Stimulated activated CD8-positive, alpha-beta memory T cell treated with anti-CD3 and anti-CD28 coated beads, Interleukin-4, amount 100 ng/mL, for 24 hours (primary cell): ENCODE results near the gene FMR1NB.

ENCODE experiments used
- DNase-seq: peaks from one replicate; pipeline ENCODE4 v3.0.0-alpha.2; 2020; ENCODE audit warnings: low read depth

The FMR1NB gene, protein sequence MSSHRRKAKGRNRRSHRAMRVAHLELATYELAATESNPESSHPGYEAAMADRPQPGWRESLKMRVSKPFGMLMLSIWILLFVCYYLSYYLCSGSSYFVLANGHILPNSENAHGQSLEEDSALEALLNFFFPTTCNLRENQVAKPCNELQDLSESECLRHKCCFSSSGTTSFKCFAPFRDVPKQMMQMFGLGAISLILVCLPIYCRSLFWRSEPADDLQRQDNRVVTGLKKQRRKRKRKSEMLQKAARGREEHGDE

DNA sequence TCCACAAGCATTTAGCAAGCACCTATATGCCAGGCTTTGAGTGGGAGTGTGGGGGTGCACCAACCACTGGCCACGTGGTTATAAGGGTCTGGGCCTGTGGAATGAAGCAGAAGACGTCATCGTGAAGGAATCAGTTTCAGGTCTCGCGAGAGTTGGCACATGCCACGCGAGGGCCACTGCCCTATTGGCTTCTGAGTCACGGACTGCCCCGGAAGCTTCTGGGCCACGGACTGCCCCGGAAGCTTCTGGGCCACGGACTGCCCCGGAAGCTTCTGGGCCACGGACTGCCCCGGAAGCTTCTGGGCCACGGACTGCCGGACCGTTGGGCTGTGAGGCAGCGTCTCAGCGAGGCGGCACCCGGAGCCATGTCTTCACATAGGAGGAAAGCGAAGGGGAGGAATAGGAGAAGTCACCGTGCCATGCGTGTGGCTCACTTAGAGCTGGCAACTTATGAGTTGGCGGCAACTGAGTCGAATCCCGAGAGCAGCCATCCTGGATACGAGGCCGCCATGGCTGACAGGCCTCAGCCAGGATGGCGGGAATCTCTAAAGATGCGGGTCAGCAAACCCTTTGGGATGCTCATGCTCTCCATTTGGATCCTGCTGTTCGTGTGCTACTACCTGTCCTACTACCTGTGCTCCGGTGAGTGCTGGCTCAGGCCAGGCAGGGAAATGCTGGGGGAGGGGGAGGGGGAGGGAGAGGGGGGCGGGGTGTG is at the start of gene FMR1NB:
Gene FMR1NB, plus strand, starts transcription at position 300 of the 715 bp plus-strand sequence. Its CDS starts 66 bp downstream, at position 366.
- no peak for DNase-seq

DNA sequence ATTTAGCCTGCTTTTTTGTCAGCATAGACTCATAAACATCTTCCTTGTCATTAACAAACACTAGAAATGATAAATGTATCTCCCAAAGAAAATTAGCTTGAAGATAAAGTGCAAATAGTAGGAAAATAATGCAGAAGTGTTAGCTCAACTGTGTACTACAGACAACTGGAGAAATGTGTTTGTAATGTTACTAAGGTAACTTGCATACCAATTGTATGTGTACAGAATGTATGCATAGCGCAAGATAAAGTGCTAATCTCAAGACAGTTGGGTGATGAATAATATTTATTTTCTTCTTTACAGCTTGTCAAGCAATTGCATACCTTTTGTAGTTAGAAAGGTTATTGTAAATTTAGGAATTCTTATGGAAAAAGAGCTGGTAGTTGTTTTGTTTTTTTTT is 47.3 kb upstream of the FMR1NB start:
- DNase-seq: no peak

DNA sequence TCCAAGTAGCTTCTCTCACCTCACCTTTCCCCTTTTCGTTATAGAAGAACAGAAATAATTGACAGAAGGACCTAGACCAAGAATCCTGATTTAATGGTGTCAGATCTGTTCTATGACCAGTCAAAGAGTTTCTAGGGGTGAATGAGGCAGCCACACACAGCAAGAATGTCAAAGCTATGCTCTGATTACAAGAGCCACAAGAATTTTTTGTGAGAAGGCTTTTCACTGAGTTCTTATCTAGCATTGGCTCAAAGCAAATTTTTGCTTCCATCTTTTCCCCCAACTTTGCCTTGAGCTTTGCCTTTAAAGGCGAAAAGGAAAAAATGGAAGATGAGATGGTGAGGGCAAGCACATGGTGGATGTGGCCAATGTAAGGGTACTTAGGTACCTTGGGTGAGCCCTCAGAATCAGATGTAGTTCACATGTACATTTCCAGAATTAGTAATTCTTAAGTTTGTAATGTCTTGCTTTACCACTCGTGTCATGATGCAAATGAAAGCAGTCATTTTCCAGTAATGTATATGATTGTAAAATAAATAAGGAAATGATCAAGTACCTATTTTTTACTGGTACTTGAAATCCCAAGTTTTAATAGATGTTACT is 45.9 kb upstream of the FMR1NB start:
- DNase-seq: no peak

DNA sequence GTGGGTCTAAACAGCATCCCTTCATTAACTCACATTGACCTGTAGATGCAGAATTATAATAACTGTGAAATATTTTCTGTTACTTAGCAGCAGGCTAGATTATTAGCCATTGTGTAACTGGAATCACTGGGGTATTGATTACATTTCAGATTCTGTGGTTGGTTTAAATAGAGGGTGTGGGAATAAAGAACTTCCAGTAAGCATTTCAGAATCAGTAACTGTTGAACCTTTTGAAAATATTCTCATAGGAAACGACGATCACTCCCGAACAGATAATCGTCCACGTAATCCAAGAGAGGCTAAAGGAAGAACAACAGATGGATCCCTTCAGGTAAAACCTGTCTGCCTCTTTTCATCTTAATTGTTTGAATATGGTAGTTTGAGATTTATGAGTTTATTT is 35.9 kb upstream of the FMR1NB start:
- DNase-seq: no peak

DNA sequence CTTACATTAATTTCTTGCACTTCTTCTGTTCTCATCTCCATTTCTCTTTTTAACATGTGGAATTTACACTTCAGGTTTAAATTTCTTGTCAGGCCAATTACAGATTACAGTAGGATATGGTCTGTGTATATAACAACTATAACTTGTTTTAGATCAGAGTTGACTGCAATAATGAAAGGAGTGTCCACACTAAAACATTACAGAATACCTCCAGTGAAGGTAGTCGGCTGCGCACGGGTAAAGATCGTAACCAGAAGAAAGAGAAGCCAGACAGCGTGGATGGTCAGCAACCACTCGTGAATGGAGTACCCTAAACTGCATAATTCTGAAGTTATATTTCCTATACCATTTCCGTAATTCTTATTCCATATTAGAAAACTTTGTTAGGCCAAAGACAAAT is 32.6 kb upstream of the FMR1NB start:
- DNase-seq: no peak

DNA sequence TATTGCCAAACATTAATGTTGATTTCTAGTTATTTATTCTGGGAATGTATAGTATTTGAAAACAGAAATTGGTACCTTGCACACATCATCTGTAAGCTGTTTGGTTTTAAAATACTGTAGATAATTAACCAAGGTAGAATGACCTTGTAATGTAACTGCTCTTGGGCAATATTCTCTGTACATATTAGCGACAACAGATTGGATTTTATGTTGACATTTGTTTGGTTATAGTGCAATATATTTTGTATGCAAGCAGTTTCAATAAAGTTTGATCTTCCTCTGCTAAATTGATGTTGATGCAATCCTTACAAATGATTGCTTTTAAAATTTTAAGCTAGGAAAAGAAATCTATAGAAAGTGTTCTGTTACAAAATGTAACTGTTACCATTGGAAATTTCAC is 30.8 kb upstream of the FMR1NB start:
- DNase-seq: no peak

DNA sequence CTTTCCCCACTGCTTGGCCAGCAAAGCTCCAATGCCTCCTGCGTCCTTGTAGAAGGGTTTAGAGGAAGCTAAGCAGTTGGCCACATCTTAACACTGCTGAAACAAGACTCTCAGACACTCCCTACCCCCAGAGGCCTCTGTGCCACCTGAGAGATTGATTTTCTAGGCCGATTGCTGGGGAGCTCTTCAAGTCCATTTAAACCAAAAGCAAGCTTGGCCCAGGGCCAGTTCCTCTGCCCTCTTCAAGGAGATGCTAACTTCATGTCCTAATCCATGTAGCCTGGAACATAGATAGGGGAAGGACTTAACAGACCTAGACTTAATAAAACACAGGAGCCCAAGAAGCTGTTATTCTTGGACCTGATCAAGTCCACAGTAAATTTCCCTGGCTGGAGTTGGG is 27.2 kb upstream of the FMR1NB start:
- no peak for DNase-seq

DNA sequence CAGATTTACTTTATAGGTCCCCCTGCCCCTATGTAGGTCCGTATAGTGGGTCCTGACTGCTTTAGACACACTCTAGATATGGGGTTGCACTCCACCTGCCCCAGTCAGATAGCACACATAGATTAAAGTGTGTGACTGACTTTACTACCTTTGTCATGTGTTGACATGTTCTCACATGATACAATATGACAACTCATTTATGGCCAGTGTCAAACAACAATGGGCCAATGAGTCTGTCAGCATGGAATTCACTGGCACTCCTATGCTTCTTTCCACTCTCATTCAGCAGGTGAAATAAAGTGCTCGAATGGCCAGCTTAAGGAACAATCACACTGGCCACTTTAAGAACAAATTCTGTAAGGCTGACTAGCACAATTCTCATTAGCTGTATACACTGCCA is 23.8 kb upstream of the FMR1NB start:
- DNase-seq: no peak

DNA sequence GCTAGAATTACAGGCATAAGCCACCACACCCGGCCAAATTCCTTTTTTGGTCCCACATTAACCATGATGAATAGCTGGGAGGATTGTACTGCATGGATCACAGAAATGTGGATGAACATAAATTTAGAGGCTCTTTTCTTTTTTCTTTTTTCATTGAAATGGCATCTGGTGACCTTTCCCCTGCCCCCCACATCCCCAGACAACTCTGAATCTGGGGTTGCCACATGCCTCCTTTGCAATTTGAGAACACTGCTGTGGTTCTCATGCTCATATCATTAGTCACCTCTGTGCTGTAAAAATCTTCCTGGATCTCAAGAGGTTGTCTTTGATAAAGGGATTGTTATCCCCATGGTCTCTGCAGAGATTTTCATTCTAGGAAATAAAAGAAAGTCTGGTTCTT is 22.8 kb upstream of the FMR1NB start:
- no peak for DNase-seq

DNA sequence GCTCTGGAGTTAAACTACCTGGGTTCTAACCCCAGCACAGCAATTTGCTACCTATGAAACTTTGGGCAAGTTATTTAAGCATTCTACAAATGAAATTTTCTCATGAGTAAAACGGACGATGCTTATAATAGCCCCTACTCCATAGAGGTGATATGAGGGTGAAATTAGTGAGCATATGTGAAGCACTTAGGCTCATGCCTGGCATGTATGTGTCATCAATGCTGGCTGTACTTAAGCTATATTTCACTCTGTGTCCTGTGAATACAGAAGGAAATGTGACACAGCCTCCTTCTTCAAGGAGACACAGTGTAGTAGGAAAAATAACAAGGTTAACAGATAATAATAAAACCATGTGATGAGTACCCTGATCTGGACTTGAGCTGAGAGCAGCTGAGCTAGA is 20.4 kb upstream of the FMR1NB start:
- DNase-seq: no peak

DNA sequence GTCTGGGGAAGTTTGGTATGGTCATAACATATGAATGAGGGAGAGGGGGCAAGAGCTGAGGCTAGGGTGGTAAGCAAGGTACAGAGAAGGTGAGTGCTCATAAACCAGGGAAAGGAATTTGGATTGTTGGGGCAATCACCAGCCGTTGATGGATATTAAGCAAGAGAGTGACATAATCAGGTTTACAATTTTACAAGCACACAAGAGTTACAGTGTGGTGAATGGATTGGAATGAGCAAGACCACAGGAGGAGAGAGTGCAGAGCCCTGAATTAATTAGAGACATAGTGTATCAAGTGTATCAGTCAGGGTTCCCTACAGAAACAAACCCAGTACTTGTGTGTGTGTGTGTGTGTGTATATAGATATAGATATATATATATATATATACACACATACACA is 18.7 kb upstream of the FMR1NB start:
- DNase-seq: no peak

DNA sequence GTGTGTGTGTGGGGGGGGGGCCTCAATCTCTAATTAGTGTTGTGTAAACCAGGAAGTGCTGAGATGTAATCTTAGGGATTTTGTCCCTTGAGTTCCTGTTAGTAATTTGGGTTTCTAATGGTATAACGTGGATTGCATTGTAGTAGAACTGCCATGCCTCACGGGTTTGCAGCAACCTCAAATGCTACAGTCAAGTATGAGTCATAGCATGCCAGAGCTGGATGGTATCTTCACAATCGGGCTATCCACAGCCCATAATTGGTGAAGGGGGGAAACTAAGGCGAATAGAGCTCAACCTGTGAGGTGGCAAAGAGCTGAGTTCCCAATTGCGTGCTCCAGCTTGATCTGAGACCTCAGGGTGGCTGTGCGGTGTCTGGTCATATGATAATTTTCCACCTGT is 2.2 kb upstream of the FMR1NB start:
- DNase-seq: no peak

DNA sequence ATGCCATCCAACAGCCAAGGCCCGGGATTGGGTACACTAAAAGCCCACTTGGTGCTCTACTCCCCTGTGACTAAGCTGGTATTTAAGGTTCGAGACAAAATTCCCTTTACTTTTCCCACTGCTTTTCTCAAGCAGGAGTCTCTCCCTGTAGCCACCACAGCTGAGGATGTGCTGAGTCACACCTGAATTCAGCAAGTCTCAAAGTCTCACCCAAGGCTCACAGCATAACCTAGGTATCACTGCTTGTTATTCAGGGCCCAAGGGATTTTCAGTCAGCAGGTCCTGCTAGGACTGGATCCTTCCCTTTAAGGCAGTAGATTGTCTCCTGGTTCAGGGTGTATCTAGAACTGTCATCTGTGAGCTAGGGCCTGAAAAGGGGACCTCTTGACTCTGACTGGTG is 39.2 kb downstream of the FMR1NB start:
- no peak for DNase-seq

DNA sequence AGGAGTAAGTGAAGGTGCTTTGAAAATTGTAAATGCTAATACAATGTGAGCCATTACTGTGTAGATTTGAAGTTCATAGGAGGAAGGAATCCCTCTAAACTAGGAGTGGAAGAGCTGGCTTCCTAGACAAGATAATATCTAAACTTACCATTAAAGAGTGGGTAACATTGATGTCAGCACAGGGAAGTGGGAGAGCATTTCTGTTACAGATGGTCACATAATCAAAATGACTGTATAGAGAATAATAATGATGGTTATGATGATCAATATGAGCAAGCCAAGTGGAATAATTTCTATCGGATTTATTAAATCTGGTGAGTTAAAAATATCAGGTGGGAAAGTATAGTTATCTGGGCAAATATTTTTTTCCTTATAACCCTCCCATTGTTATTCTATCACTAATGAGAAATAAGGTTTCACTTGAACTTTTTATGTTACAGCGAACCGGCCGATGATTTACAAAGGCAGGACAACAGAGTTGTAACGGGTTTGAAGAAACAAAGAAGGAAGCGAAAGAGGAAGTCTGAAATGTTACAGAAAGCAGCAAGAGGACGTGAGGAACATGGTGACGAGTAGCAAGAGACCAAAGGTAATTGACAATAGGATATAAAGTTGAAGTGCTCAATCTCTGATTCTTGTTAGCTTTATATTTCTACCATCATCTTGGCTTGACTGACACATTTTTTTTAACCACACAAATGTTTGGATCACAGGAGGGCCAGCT is 43.5 kb downstream of the FMR1NB start:
- DNase-seq: no peak

DNA sequence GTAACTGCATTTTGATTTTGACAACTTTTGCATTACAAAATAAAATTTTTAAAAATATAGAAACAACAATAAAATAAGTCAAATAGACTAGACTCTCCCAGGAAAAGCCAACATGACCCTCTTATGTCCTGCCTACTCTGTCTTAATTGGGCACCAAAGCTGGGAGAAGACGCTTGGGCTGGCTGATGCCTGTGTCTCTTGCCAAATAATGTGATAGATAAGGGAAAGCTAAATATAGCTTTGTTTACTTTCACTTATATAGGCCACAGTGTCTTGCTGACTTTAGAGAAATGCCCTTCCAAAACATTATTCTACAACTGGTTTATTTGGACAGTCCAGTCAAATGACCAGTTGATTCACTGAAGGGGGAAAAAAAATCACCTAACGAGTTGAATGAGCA is 54.2 kb downstream of the FMR1NB start:
- DNase-seq: no peak

DNA sequence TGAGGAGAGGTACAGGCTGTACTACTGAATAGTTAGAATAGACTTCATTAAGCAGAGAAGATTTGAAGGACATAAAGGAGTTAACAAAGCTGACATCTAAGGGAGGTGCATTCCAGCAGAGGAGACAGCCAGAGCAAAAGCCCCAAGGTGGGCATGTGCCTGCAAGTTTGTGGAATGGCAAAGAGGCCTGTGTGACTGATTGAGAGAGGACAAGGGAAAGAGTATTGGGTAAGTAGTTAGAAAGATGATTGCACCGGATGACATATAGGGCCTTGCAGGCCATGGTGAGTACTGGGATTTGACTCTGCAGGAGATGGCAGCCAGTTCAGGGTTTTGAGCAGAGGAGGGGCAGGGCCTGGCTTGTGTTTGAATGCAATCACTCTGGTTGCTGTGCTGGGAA is 55.9 kb downstream of the FMR1NB start:
- no peak for DNase-seq

DNA sequence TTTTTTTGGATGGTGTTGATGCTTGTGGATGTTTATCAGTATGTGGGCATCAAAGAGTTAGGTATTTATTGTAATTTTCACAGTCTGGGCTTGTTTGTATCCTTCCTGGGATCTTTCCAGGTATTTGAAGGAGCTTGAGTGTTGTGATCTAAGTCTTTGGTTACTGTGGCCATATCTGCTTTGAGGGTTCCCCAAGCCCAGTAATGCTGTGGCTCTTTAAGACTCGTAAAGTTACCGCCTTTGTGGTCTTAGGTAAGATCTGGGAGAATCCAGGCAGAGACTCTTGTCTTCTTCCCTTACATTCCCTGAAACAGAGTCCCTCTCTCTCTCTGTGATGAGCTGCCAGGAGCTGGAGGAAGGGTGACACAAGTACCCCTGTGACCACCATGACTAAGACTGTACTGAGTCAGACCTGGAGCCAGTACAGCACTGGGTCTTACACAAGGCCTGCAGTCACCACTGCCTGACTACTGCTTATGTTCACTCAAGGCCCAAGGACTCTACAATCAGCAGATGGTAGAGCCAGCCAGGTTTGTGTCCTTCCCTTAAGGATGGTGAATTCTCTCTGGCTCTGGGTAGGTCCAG is 62.2 kb downstream of the FMR1NB start:
- DNase-seq: no peak

DNA sequence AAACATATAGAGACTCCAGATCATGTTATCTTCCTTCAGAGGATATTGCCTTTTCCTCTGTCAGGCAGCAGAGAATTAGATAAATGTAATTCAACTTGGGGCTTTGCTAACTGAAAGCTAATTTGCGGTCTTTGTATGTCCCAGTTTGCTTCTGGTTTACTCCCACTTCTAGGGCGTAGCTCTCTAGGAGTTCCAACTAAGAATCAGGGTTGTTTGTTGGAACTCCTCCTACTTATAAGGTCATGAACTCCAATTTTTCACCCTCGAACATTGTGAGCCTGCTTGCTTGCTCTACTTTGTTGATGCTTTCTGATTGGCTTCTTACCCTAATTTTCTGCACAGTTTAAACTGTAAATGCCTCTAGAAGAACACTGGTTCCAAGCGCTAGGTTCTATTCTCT is 66.1 kb downstream of the FMR1NB start:
- no peak for DNase-seq

DNA sequence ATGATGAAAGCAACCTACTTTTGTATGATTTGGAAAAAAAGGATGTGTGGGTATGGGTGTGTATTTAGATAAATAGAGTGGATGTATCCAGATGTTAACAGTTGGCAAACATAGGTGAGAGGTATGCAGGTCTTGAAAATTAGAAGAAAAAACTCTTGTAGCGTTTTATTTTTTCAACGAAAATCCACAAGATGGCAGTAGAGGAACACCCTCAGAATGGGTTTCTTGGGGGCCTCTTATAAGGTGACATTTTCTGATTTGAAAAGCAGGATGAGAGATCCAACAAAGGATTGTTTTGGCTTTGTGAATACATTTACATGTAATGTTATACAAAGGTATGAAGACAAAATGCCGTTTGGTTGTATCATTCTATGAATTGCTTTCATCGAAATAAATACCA is 68.3 kb downstream of the FMR1NB start:
- no peak for DNase-seq

DNA sequence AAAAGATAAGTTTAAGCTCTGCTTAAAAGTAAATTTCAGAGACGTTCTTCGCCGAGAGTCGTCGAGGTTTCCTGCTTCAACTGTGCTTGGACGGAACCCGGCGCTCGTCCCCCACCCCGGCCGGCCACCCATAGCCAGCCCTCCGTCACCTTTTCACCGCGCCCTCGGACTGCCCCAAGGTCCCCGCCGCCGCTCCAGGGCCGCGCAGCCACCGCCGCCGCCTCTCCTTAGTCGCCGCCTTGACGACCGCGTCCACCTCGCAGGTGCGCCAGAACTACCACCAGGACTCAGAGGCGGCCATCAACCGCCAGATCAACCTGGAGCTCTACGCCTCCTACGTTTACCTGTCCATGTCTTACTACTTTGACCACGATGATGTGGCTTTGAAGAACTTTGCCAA is 70.8 kb downstream of the FMR1NB start:
- no peak for DNase-seq

DNA sequence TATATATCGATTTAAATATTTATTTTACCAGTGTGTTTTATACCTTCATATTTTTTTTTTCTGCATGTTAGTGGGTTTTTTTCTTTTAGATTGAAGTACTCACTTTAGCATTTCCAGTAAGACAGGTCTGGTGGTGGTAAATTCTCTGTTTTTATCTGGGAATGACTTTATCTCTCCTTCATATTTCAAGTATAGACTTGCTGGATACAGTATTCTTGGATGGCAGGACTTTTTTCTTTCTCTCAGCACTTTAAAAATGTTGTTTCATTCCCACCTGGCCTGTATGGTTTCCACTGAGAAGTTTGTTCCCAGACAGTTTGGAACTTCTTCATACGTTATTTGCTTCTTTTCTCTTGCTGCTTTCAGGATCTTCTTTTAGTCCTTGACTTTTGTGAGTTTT is 86.1 kb downstream of the FMR1NB start:
- no peak for DNase-seq

DNA sequence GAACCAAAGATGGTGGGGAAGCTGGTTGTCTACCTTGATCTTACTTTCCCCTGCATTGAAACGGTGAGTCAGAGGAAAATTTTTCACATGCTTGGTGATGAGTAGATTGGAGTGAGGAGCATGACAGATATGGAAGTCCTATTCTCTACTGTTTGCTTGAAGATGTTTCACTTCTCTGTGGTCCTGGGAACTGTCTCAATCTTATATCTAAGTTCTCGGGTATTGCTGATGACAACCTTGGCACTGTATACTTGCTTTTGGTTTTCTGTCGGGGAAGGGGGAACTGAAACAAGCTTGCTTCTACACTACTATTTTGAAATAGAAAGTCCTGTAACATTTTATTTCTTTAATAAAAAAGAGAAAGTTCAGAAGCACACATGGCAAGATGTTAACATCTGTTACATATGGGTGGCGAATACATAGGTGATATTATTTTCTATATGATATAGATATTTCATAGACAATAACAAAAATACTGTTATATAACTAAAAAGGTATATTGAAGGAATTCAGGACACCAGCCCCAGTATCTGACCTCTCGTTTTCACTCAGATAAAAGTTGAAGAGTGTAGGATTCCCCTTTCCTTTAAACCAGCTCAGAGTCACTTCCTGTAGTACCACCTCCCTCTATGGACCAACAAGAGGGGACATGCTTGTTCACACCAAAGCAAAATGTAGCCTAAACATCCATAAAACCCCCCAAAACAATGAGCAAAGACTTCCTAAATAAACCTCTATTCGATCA is 88.8 kb downstream of the FMR1NB start:
- no peak for DNase-seq
